ENCODE data around the gene BAIAP3.

Gene BAIAP3

GRCh38 chr16:1374418-1375297 lies 41.2 kb downstream of the BAIAP3 start:
- DNase-seq: no peak

GRCh38 chr16:1375298-1375640 lies 41.8 kb downstream of the BAIAP3 start:
- no peak for DNase-seq

- no peak for DNase-seq
These were observed 42.4 kb downstream of the BAIAP3 start for GRCh38 chr16:1375741-1376410.

GRCh38 chr16:1377406-1378010 lies 44.1 kb downstream of the BAIAP3 start:
- no peak for DNase-seq

GRCh38 chr16:1378087-1378803 lies 44.8 kb downstream of the BAIAP3 start:
- DNase-seq: no peak

- peak in 4 of 6 experiments; percentile 28 to 40 (median 36) for DNase-seq
These were observed 45.4 kb downstream of the BAIAP3 start for GRCh38 chr16:1378804-1379303.

GRCh38 chr16:1379304-1380076 lies 46.0 kb downstream of the BAIAP3 start:
- DNase-seq: peak; percentile 23 to 65 (median 58)

GRCh38 chr16:1380195-1380594 lies 46.8 kb downstream of the BAIAP3 start:
- no peak for DNase-seq

GRCh38 chr16:1381612-1382406 lies 48.4 kb downstream of the BAIAP3 start:
- no peak for DNase-seq

- no peak for DNase-seq
These were observed 50.1 kb downstream of the BAIAP3 start for GRCh38 chr16:1383556-1383955.

- no peak for DNase-seq
These were observed 51.8 kb downstream of the BAIAP3 start for GRCh38 chr16:1385232-1385631.

- no peak for DNase-seq
These were observed 53.9 kb downstream of the BAIAP3 start for GRCh38 chr16:1387331-1387730.

- no peak for DNase-seq
These were observed 56.3 kb downstream of the BAIAP3 start for GRCh38 chr16:1389762-1390161.

- DNase-seq: no peak
These were observed 56.9 kb downstream of the BAIAP3 start for GRCh38 chr16:1390239-1390779.

GRCh38 chr16:1392826-1393225 lies 59.4 kb downstream of the BAIAP3 start:
- DNase-seq: no peak

- no peak for DNase-seq
These were observed 60.2 kb downstream of the BAIAP3 start for GRCh38 chr16:1393613-1394176.

GRCh38 chr16:1394367-1394951 lies 61.0 kb downstream of the BAIAP3 start:
- DNase-seq: no peak

- DNase-seq: no peak
These were observed 62.1 kb downstream of the BAIAP3 start for GRCh38 chr16:1395444-1396031.

GRCh38 chr16:1397779-1398178 lies 64.3 kb downstream of the BAIAP3 start:
- no peak for DNase-seq

GRCh38 chr16:1398351-1398750 lies 64.9 kb downstream of the BAIAP3 start:
- no peak for DNase-seq
